Panc1 (cell line): Measurements from ENCODE around the gene GRAMD1A. TPM values are rescaled to one million over a fixed set of nuclear protein-coding genes. Genes with fewer than 3 reads are reported as not detected.

Source experiments
- ATAC-seq: fragments of 200-7000 bp; cut with Tn5 transposase; 2 replicates; pipeline ENCODE4 v1.9.1; 2020; ENCODE audit warnings: mild to moderate bottlenecking, moderate library complexity
- BruUV-seq: library from RNA; stranded (reverse); fragments of 400-500 nt; replicated peaks from 2 replicates; lab custom pipeline; 2021; lab: Mats Ljungman, UMichigan
- CTCF ChIA-PET: fragments of 300-600 bp; sonication (Branson Sonifier 250); formaldehyde crosslinking; loops from one replicate; lab custom pipeline; 2022; ENCODE audit warnings: antibody characterized with exemption; lab: Charles Lee
- POLR2A ChIA-PET: fragments of 300-600 bp; sonication (Branson Sonifier 250); formaldehyde crosslinking; loops from one replicate; lab custom pipeline; 2022; ENCODE audit warnings: antibody characterized with exemption; lab: Charles Lee
- DNase-seq: peaks from one replicate; pipeline ENCODE4 v3.0.0-alpha.2; 2010; ENCODE audit warnings: low read depth, low spot score
- H3K27ac ChIP-seq: 2 replicates; pipeline ENCODE4 v1.5.1; 2011; ENCODE audit warnings: mild to moderate bottlenecking, low read length, inconsistent platforms
- H3K27me3 ChIP-seq: fragments of 200-500 bp; sonication (Bioruptor generic); 2 replicates; pipeline ENCODE4 v1.6.0; 2014; ENCODE audit warnings: low read length, inconsistent platforms; ENCODE audit not compliant: control insufficient read depth, insufficient read depth
- H3K36me3 ChIP-seq: fragments of 200-500 bp; sonication (Bioruptor generic); 2 replicates; pipeline ENCODE4 v1.5.1; 2014; ENCODE audit warnings: inconsistent platforms, mild to moderate bottlenecking, low read length, moderate library complexity; ENCODE audit not compliant: control insufficient read depth, insufficient read depth
- H3K4me1 ChIP-seq: 2 replicates; pipeline ENCODE4 v1.5.1; 2011; ENCODE audit warnings: inconsistent platforms, mild to moderate bottlenecking, low read length, moderate library complexity; ENCODE audit not compliant: control insufficient read depth, insufficient read depth
- H3K4me3 ChIP-seq, 2 experiments: 2 replicates each; pipeline ENCODE4 v1.5.1; 2011 to 2012; ENCODE audit warnings: low read depth in 2 of 2, low read length in 2 of 2, mild to moderate bottlenecking in 2 of 2, inconsistent platforms in 1 of 2, moderate library complexity in 1 of 2
- H3K9me3 ChIP-seq: fragments of 200-500 bp; sonication (Bioruptor generic); 2 replicates; pipeline ENCODE4 v1.5.1; 2014; ENCODE audit warnings: low read depth, mild to moderate bottlenecking, inconsistent platforms, low read length, moderate library complexity; ENCODE audit not compliant: control insufficient read depth, insufficient read depth
- CTCF ChIP-seq: fragments of 450-650 bp; IDR thresholded peaks from 2 replicates; pipeline ENCODE4 v1.5.1; 2017; ENCODE audit warnings: mild to moderate bottlenecking
- POLR2AphosphoS5 ChIP-seq: IDR thresholded peaks from 2 replicates; pipeline ENCODE4 v1.6.1; 2012; ENCODE audit warnings: mild to moderate bottlenecking, low read depth, low read length, moderate library complexity
- REST ChIP-seq, 2 experiments: IDR thresholded peaks; 2 replicates each; pipeline ENCODE4 v1.6.1; 2011 to 2012; ENCODE audit warnings: low read depth in 2 of 2, control low read depth in 1 of 2, low read length in 1 of 2, mild to moderate bottlenecking in 1 of 2, moderate library complexity in 1 of 2; ENCODE audit not compliant: insufficient read depth in 1 of 2
- SIN3A ChIP-seq: IDR thresholded peaks from 2 replicates; pipeline ENCODE4 v1.6.1; 2012; ENCODE audit warnings: low read depth, mild to moderate bottlenecking, low read length, moderate library complexity, borderline replicate concordance; ENCODE audit not compliant: insufficient read depth
- TCF7L2 ChIP-seq: IDR thresholded peaks from 2 replicates; pipeline ENCODE4 v1.6.1; 2011; ENCODE audit warnings: mild to moderate bottlenecking, low read depth, low read length, inconsistent platforms
- in situ Hi-C: cut with HindIII; loops from 2 replicates; pipeline ENCODE4 v1.10.0; 2016; ENCODE audit warnings: low sequenced_read_pairs, low pct_unique_long_range_greater_than_20kb
- intact Hi-C: fragments of 100-400 bp; cut with micrococcal nuclease; formaldehyde crosslinking; loops from one replicate; pipeline ENCODE4 v1.10.0; 2022; ENCODE audit not compliant: unreplicated experiment
- total RNA-seq: library from RNA; stranded (reverse); gene quantifications from one replicate; pipeline ENCODE4 v1.2.1, GENCODE V29; 2021; ENCODE audit not compliant: unreplicated experiment

GRAMD1A gene
- total RNA-seq, 1 experiment from 2014 or later = 69.9 TPM

GRCh38 chr19:35011737-35012682 lies 11.9 kb downstream of the GRAMD1A start:
- no peaks in the 10 kb centered on the region for H3K36me3 ChIP-seq
- no peak overlapping the region for H3K4me3 ChIP-seq
- POLR2A ChIA-PET = no interaction called here
- no peaks in the 10 kb centered on the region for H3K4me1 ChIP-seq
- CTCF ChIA-PET = no interaction called here
- no TSS peak for BruUV-seq
- H3K9me3 ChIP-seq = no peaks in the 10 kb centered on the region
- intact Hi-C loops (loop anchor here (5.0 kb wide), 1 partner anchor 40 kb away; no protein-coding TSS in a partner anchor), in situ Hi-C loops (no loop called here)
- H3K27me3 ChIP-seq = no peaks in the 10 kb centered on the region
- no peak for TF ChIP-seq POLR2AphosphoS5
- no peak for TF ChIP-seq SIN3A
- no peak for TF ChIP-seq REST (IDR thresholded peaks at IDR 0.05; ENCODE audit: insufficient read depth in 1 of 2, low read depth in 2 of 2, low read length in 1 of 2)
- TF ChIP-seq CTCF = no peak
- no peak for TF ChIP-seq TCF7L2
- ATAC-seq (no peak), DNase-seq (no peak)
- no peak overlapping the region for H3K27ac ChIP-seq

- TF ChIP-seq SIN3A = no peak
- no peak for TF ChIP-seq REST (IDR thresholded peaks at IDR 0.05; ENCODE audit: insufficient read depth in 1 of 2, low read depth in 2 of 2, low read length in 1 of 2)
- TF ChIP-seq TCF7L2 = no peak
- TF ChIP-seq CTCF = peak; percentile 98
- TF ChIP-seq POLR2AphosphoS5 = no peak
- Histone ChIP-seq H3K27ac (no peak overlapping the region), H3K36me3 (no peaks in the 10 kb centered on the region), H3K4me1 (no peaks in the 10 kb centered on the region), H3K27me3 (no peaks in the 10 kb centered on the region), H3K9me3 (no peaks in the 10 kb centered on the region), H3K4me3 (no peak overlapping the region)
- ChIA-PET CTCF (no interaction called here), POLR2A (interaction anchor here (0.6 kb wide), 1 partner anchor 32 kb away, joined by 3 read pairs; no protein-coding TSS in a partner anchor)
- DNase-seq (peak; percentile 32), ATAC-seq (peak; percentile 81)
- in situ Hi-C loops (no loop called here), intact Hi-C loops (loop anchor here (5.0 kb wide), 1 partner anchor 41 kb away; no protein-coding TSS in a partner anchor)
- BruUV-seq = no TSS peak
Measured at GRCh38 chr19:35013041-35013819, 13.1 kb downstream of the GRAMD1A start.
